Calu3 (cell line): ENCODE data around the gene INPP5F. TPM values are rescaled to one million over a fixed set of nuclear protein-coding genes. Genes with fewer than 3 reads are reported as not detected.

Experiments used
- BruUV-seq: library from RNA; stranded (reverse); fragments of 400-500 nt; replicated peaks from 2 replicates; lab custom pipeline; 2021; lab: Mats Ljungman, UMichigan
- CTCF ChIA-PET: fragments of 300-600 bp; sonication (Branson Sonifier 250); formaldehyde crosslinking; loops from one replicate; lab custom pipeline; 2022; ENCODE audit warnings: antibody characterized with exemption; lab: Charles Lee
- DNase-seq: peaks from one replicate; pipeline ENCODE4 v3.0.0; 2022
- H3K27ac Mint-ChIP-seq: one replicate; pipeline ENCODE4 v1.8.0; 2022; ENCODE audit warnings: mixed read lengths; ENCODE audit not compliant: unreplicated experiment
- H3K27me3 Mint-ChIP-seq: one replicate; pipeline ENCODE4 v1.8.0; 2022; ENCODE audit warnings: mixed read lengths; ENCODE audit not compliant: unreplicated experiment
- H3K36me3 Mint-ChIP-seq: one replicate; pipeline ENCODE4 v1.8.0; 2022; ENCODE audit warnings: mild to moderate bottlenecking, moderate library complexity, mixed read lengths; ENCODE audit not compliant: insufficient read depth, unreplicated experiment
- H3K4me1 Mint-ChIP-seq: one replicate; pipeline ENCODE4 v1.8.0; 2022; ENCODE audit warnings: mild to moderate bottlenecking, low read depth, mixed read lengths; ENCODE audit not compliant: unreplicated experiment
- H3K4me3 Mint-ChIP-seq: one replicate; pipeline ENCODE4 v1.8.0; 2022; ENCODE audit warnings: mild to moderate bottlenecking, low read depth, moderate library complexity, mixed read lengths; ENCODE audit not compliant: unreplicated experiment
- H3K9me3 Mint-ChIP-seq: one replicate; pipeline ENCODE4 v1.8.0; 2022; ENCODE audit warnings: low read depth, mixed read lengths; ENCODE audit not compliant: unreplicated experiment
- intact Hi-C: fragments of 100-400 bp; cut with micrococcal nuclease; formaldehyde crosslinking; loops from one replicate; pipeline ENCODE4 v1.10.0; 2022; ENCODE audit not compliant: unreplicated experiment
- total RNA-seq: library from RNA; stranded (reverse); gene quantifications from 2 replicates; pipeline ENCODE4 v1.2.3, GENCODE V29; 2022
- TF ChIP-seq, protein P1 (sequence below): fragments of 200-600 bp; IDR thresholded peaks from one replicate; pipeline ENCODE4 v1.8.0; 2022; ENCODE audit warnings: antibody characterized with exemption; ENCODE audit not compliant: unreplicated experiment

INPP5F gene
- total RNA-seq, 1 experiment from 2014 or later = 6.9 TPM

GRCh38 chr10:119821182-119821581, 95.3 kb downstream of the INPP5F start:
- TF ChIP-seq, protein P1, sequence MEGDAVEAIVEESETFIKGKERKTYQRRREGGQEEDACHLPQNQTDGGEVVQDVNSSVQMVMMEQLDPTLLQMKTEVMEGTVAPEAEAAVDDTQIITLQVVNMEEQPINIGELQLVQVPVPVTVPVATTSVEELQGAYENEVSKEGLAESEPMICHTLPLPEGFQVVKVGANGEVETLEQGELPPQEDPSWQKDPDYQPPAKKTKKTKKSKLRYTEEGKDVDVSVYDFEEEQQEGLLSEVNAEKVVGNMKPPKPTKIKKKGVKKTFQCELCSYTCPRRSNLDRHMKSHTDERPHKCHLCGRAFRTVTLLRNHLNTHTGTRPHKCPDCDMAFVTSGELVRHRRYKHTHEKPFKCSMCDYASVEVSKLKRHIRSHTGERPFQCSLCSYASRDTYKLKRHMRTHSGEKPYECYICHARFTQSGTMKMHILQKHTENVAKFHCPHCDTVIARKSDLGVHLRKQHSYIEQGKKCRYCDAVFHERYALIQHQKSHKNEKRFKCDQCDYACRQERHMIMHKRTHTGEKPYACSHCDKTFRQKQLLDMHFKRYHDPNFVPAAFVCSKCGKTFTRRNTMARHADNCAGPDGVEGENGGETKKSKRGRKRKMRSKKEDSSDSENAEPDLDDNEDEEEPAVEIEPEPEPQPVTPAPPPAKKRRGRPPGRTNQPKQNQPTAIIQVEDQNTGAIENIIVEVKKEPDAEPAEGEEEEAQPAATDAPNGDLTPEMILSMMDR = no peak

GRCh38 chr10:119824299-119824698, 98.4 kb downstream of the INPP5F start:
- BruUV-seq = no TSS peak
- TF ChIP-seq, protein P1 = no peak
- no peak overlapping the region for H3K4me3 Mint-ChIP-seq
- no peaks in the 10 kb centered on the region for H3K27me3 Mint-ChIP-seq
- intact Hi-C loops = no loop called here
- no peaks in the 10 kb centered on the region for H3K9me3 Mint-ChIP-seq
- no peaks in the 10 kb centered on the region for H3K4me1 Mint-ChIP-seq
- CTCF ChIA-PET = no interaction called here
- H3K27ac Mint-ChIP-seq = no peak overlapping the region
- no peak for DNase-seq
- no peaks in the 10 kb centered on the region for H3K36me3 Mint-ChIP-seq

More at GRCh38 chr10:119821182-119821581, 95.3 kb downstream of the INPP5F start:
- Mint-ChIP-seq H3K4me1 (no peaks in the 10 kb centered on the region), H3K27me3 (no peaks in the 10 kb centered on the region), H3K4me3 (no peak overlapping the region), H3K9me3 (no peaks in the 10 kb centered on the region), H3K36me3 (no peaks in the 10 kb centered on the region), H3K27ac (no peak overlapping the region)
- no TSS peak for BruUV-seq
- DNase-seq = no peak
- CTCF ChIA-PET = no interaction called here
- intact Hi-C loops = no loop called here

GRCh38 chr10:119826771-119827170, 100.9 kb downstream of the INPP5F start:
- H3K9me3 Mint-ChIP-seq = no peaks in the 10 kb centered on the region
- CTCF ChIA-PET = no interaction called here
- no TSS peak for BruUV-seq
- H3K36me3 Mint-ChIP-seq = no peaks in the 10 kb centered on the region
- H3K4me1 Mint-ChIP-seq = no peaks in the 10 kb centered on the region
- DNase-seq = no peak
- H3K4me3 Mint-ChIP-seq = no peak overlapping the region
- no peaks in the 10 kb centered on the region for H3K27me3 Mint-ChIP-seq
- no peak overlapping the region for H3K27ac Mint-ChIP-seq
- intact Hi-C loops = no loop called here
- TF ChIP-seq, protein P1 = no peak

DNA sequence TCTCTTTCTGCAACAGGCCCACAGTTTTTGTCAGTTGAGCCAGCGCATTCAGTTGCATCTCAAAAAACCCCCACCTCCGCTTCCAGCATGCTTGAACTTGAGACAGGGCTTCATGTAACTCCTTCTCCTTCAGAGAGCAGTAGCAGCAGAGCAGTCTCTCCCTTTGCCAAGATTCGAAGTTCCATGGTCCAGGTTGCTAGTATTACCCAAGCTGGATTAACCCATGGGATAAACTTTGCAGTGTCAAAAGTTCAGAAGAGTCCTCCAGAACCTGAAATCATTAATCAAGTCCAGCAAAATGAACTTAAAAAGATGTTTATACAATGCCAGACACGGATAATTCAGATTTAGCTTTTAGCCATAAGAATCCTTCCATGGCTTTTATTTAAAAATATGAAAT, 101.6 kb downstream of the INPP5F start:
- TF ChIP-seq, protein P1 = no peak
- H3K27me3 Mint-ChIP-seq = no peaks in the 10 kb centered on the region
- BruUV-seq = no TSS peak
- H3K4me1 Mint-ChIP-seq = no peaks in the 10 kb centered on the region
- no peak overlapping the region for H3K27ac Mint-ChIP-seq
- no peaks in the 10 kb centered on the region for H3K9me3 Mint-ChIP-seq
- no peak overlapping the region for H3K4me3 Mint-ChIP-seq
- intact Hi-C loops = no loop called here
- H3K36me3 Mint-ChIP-seq = no peaks in the 10 kb centered on the region
- CTCF ChIA-PET = no interaction called here
- no peak for DNase-seq
